ENCODE data around the gene DCC. TPM values are rescaled to one million over a fixed set of nuclear protein-coding genes. Genes with fewer than 3 reads are reported as not detected.

DCC gene
- total RNA-seq, 1 experiment from 2014 or later, result not detected

DNA sequence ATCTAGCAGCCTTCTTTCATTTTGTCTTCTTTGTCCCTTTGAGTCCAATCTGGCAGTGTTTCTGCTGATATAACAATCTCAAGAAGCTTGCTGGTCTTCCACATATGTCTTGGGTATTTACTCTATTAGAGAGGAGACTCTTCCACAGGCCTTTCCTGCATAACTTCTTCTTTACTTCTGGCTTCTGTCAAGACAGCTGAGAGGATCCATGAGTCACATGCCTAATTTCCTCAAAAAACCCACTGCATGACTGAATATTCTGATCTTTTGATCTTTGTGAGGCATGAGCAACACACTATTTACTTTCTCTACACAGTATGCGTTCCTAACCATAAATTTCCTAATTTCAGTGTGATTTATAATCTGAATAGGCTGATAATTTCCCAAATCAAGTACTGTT is 5.1 kb upstream of the DCC start (continued):
- TF ChIP-seq EZH2 (IDR thresholded peaks at IDR 0.05), result no peak

DNA sequence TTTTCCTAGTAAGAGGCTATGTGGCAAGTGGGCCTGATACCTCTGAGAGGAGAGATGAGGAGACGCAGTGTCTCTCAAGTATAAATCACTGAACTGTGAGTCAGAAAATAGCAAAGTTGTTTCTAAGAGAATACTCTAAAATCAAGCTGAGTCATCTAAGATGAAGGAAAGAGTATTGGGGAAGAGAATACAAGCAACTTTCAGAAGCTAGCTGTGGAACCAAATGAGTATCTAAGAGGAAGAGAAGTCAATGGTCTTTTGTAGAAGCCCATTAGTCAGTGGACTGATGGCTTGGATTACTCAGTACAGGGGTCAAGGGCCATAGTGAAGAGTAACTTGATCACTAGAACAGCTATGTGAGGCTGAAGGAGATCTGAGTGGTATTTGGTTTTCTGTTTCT is 2.7 kb upstream of the DCC start:
- Histone ChIP-seq H3K9ac (ENCODE audit: low read length) (no peak overlapping the region), H3K27ac (ENCODE audit: low read depth, low read length) (no peak overlapping the region), H3K4me2 (ENCODE audit: low read length) (no peak overlapping the region), H4K20me1 (ENCODE audit: insufficient read depth) (no peaks in the 10 kb centered on the region), H3K27me3 (ENCODE audit: insufficient read depth, low read length) (no peaks in the 10 kb centered on the region), H2AFZ (ENCODE audit: low read depth, low read length, poor library complexity, severe bottlenecking) (no peak overlapping the region), H3K9me2 (ENCODE audit: insufficient read depth) (no peaks in the 10 kb centered on the region), H3K4me1 (ENCODE audit: control insufficient read depth in 1 of 2, insufficient read depth in 2 of 2, low read length in 2 of 2) (no peaks in the 10 kb centered on the region), H3K79me2 (ENCODE audit: insufficient read depth, low read length) (no peaks in the 10 kb centered on the region), H3K9me3 (ENCODE audit: control insufficient read depth in 1 of 2, insufficient read depth in 1 of 2, low read depth in 1 of 2, low read length in 2 of 2) (peaks cover 14 to 20% of the 10 kb centered on the region in 2 experiments; a peak in 2 of 4 replicates), H3K36me3 (ENCODE audit: control insufficient read depth in 1 of 2, insufficient read depth in 2 of 2, low read length in 2 of 2) (no peaks in the 10 kb centered on the region), H3K4me3 (replicated peaks in 1 of 2; ENCODE audit: low read depth in 1 of 2, low read length in 2 of 2) (no peak overlapping the region)
- intact Hi-C loops (cut with micrococcal nuclease), result no loop called here
- ChIA-PET RAD21 (ENCODE audit: low non-redundant PET in 1 of 2, low total read pairs in 2 of 2, uncharacterized antibody in 2 of 2, unreplicated experiment in 2 of 2) (no interaction called here), POLR2A (no interaction called here), CTCF (no interaction called here)
- ATAC-seq, result no peak
- BruUV-seq (replicated peaks), result no TSS peak
- DNase-seq (ENCODE audit: low read depth, low spot score), result no peak
- TF ChIP-seq CBX3 (IDR thresholded peaks at IDR 0.05; ENCODE audit: low read depth), result no peak
- TF ChIP-seq SIN3A (IDR thresholded peaks at IDR 0.05; ENCODE audit: low read depth), result no peak

DNA sequence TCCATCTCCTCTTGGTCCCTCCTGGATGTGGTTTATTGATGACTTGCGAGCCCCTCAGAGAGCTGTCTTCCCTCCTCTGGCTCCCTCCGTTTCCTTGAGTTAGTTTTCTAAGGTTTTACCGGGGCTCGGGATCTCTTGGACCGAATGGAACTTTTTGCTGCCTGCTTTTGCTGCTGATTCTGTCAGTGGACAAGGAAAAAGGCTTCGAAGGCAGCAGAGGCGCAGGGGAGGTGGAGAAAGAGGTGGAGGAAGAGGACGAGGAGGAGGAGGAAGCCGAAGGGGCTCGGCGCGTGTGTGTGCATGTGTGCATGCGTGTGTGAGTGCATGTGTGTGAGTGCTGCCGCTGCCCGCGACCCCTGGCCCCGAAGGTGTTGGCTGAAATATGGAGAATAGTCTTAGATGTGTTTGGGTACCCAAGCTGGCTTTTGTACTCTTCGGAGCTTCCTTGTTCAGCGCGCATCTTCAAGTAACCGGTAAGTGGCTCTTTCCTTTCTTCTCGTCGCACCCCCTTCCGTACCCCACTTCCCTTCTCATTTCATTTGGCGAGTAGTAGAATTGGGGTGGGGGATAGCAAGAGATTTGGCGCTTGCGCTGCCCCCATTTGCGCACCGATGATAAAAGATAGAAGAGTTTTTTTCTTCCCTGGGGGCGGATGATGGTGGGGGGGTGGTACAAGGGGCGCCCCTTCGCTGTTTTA is 557 bp downstream of the DCC start:
- H3K36me3 ChIP-seq (ENCODE audit: control insufficient read depth in 1 of 2, insufficient read depth in 2 of 2, low read length in 2 of 2), result no peaks in the 10 kb centered on the region
- no peaks in the 10 kb centered on the region for H4K20me1 ChIP-seq (ENCODE audit: insufficient read depth)
- no peaks in the 10 kb centered on the region for H3K4me1 ChIP-seq (ENCODE audit: control insufficient read depth in 1 of 2, insufficient read depth in 2 of 2, low read length in 2 of 2)
- no peak overlapping the region for H3K9ac ChIP-seq (ENCODE audit: low read length)
- no TSS peak for BruUV-seq (replicated peaks)
- H3K27ac ChIP-seq (ENCODE audit: low read depth, low read length), result no peak overlapping the region
- no peaks in the 10 kb centered on the region for H3K27me3 ChIP-seq (ENCODE audit: insufficient read depth, low read length)
- ChIA-PET RAD21 (ENCODE audit: low non-redundant PET in 1 of 2, low total read pairs in 2 of 2, uncharacterized antibody in 2 of 2, unreplicated experiment in 2 of 2) (no interaction called here), POLR2A (no interaction called here), CTCF (no interaction called here)
- no peak for ATAC-seq
- no peak overlapping the region for H3K4me3 ChIP-seq (replicated peaks in 1 of 2; ENCODE audit: low read depth in 1 of 2, low read length in 2 of 2)
- H3K9me3 ChIP-seq (ENCODE audit: control insufficient read depth in 1 of 2, insufficient read depth in 1 of 2, low read depth in 1 of 2, low read length in 2 of 2), result peaks cover 3 to 19% of the 10 kb centered on the region in 2 experiments; a peak in 2 of 4 replicates
- H2AFZ ChIP-seq (ENCODE audit: low read depth, low read length, poor library complexity, severe bottlenecking), result no peak overlapping the region
- no peak overlapping the region for H3K4me2 ChIP-seq (ENCODE audit: low read length)
- H3K9me2 ChIP-seq (ENCODE audit: insufficient read depth), result no peaks in the 10 kb centered on the region
- TF ChIP-seq TCF7L2 (IDR thresholded peaks at IDR 0.05; ENCODE audit: borderline replicate concordance, extremely low read depth, insufficient read depth, insufficient read length) (no peak), JUND (IDR thresholded peaks at IDR 0.05) (no peak), SIN3A (IDR thresholded peaks at IDR 0.05; ENCODE audit: low read depth) (no peak), CEBPB (IDR thresholded peaks at IDR 0.05; ENCODE audit: low read depth) (no peak), EGR1 (IDR thresholded peaks at IDR 0.05; ENCODE audit: low read depth) (no peak), ZFX (IDR thresholded peaks at IDR 0.05) (no peak), POLR2A (IDR thresholded peaks at IDR 0.05; ENCODE audit: borderline replicate concordance, extremely low read depth, insufficient read depth, insufficient read length) (no peak), EZH2 (IDR thresholded peaks at IDR 0.05) (no peak), FOSL1 (IDR thresholded peaks at IDR 0.05; ENCODE audit: low read depth) (no peak)
- TF ChIP-seq, protein P1, sequence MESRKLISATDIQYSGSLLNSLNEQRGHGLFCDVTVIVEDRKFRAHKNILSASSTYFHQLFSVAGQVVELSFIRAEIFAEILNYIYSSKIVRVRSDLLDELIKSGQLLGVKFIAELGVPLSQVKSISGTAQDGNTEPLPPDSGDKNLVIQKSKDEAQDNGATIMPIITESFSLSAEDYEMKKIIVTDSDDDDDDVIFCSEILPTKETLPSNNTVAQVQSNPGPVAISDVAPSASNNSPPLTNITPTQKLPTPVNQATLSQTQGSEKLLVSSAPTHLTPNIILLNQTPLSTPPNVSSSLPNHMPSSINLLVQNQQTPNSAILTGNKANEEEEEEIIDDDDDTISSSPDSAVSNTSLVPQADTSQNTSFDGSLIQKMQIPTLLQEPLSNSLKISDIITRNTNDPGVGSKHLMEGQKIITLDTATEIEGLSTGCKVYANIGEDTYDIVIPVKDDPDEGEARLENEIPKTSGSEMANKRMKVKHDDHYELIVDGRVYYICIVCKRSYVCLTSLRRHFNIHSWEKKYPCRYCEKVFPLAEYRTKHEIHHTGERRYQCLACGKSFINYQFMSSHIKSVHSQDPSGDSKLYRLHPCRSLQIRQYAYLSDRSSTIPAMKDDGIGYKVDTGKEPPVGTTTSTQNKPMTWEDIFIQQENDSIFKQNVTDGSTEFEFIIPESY (IDR thresholded peaks at IDR 0.05; ENCODE audit: extremely low read depth, insufficient replicate concordance, low read length), result no peak
- TF ChIP-seq, protein P2, sequence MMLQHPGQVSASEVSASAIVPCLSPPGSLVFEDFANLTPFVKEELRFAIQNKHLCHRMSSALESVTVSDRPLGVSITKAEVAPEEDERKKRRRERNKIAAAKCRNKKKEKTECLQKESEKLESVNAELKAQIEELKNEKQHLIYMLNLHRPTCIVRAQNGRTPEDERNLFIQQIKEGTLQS (IDR thresholded peaks at IDR 0.05), result no peak
- H3K79me2 ChIP-seq (ENCODE audit: insufficient read depth, low read length), result no peaks in the 10 kb centered on the region
- no peak for DNase-seq (ENCODE audit: low read depth, low spot score)
- intact Hi-C loops (cut with micrococcal nuclease), result no loop called here

All from HCT116 (cell line).